ENCODE measurements around the gene NEK11.

GRCh38 chr3:130992344-130992743, 34.3 kb upstream of the NEK11 start:
- TF ChIP-seq EZH2 (IDR thresholded peaks at IDR 0.05; ENCODE audit: borderline replicate concordance, low read depth, low read length, severe bottlenecking) = no peak
- no peak for TF ChIP-seq CTCF (IDR thresholded peaks at IDR 0.05; ENCODE audit: extremely low read depth in 1 of 2, insufficient read depth in 1 of 2, low read depth in 1 of 2, low read length in 2 of 2)
- TF ChIP-seq POLR2A (IDR thresholded peaks at IDR 0.05; ENCODE audit: low read depth, low read length) = no peak
- TF ChIP-seq POLR2AphosphoS5 (IDR thresholded peaks at IDR 0.05; ENCODE audit: insufficient read depth, low read depth, low read length) = no peak
- no peak for TF ChIP-seq FOS (IDR thresholded peaks at IDR 0.05; ENCODE audit: borderline replicate concordance, insufficient read depth, low read length)
- no peak for TF ChIP-seq MAX (IDR thresholded peaks at IDR 0.05; ENCODE audit: insufficient read depth, insufficient read length)
- no peak for TF ChIP-seq MYC (IDR thresholded peaks at IDR 0.05; ENCODE audit: low read depth, low read length)
